Panc1 (cell line): Measurements from ENCODE around the gene USH2A. TPM values are rescaled to one million over a fixed set of nuclear protein-coding genes. Genes with fewer than 3 reads are reported as not detected.

Experiments used
- ATAC-seq: fragments of 200-7000 bp; cut with Tn5 transposase; 2 replicates; pipeline ENCODE4 v1.9.1; 2020; ENCODE audit warnings: mild to moderate bottlenecking, moderate library complexity
- BruUV-seq: library from RNA; stranded (reverse); fragments of 400-500 nt; replicated peaks from 2 replicates; lab custom pipeline; 2021; lab: Mats Ljungman, UMichigan
- CTCF ChIA-PET: fragments of 300-600 bp; sonication (Branson Sonifier 250); formaldehyde crosslinking; loops from one replicate; lab custom pipeline; 2022; ENCODE audit warnings: antibody characterized with exemption; lab: Charles Lee
- POLR2A ChIA-PET: fragments of 300-600 bp; sonication (Branson Sonifier 250); formaldehyde crosslinking; loops from one replicate; lab custom pipeline; 2022; ENCODE audit warnings: antibody characterized with exemption; lab: Charles Lee
- DNase-seq: peaks from one replicate; pipeline ENCODE4 v3.0.0-alpha.2; 2010; ENCODE audit warnings: low read depth, low spot score
- H3K27ac ChIP-seq: 2 replicates; pipeline ENCODE4 v1.5.1; 2011; ENCODE audit warnings: mild to moderate bottlenecking, low read length, inconsistent platforms
- H3K27me3 ChIP-seq: fragments of 200-500 bp; sonication (Bioruptor generic); 2 replicates; pipeline ENCODE4 v1.6.0; 2014; ENCODE audit warnings: low read length, inconsistent platforms; ENCODE audit not compliant: control insufficient read depth, insufficient read depth
- H3K36me3 ChIP-seq: fragments of 200-500 bp; sonication (Bioruptor generic); 2 replicates; pipeline ENCODE4 v1.5.1; 2014; ENCODE audit warnings: inconsistent platforms, mild to moderate bottlenecking, low read length, moderate library complexity; ENCODE audit not compliant: control insufficient read depth, insufficient read depth
- H3K4me1 ChIP-seq: 2 replicates; pipeline ENCODE4 v1.5.1; 2011; ENCODE audit warnings: inconsistent platforms, mild to moderate bottlenecking, low read length, moderate library complexity; ENCODE audit not compliant: control insufficient read depth, insufficient read depth
- H3K4me3 ChIP-seq, 2 experiments: 2 replicates each; pipeline ENCODE4 v1.5.1; 2011 to 2012; ENCODE audit warnings: low read depth in 2 of 2, low read length in 2 of 2, mild to moderate bottlenecking in 2 of 2, inconsistent platforms in 1 of 2, moderate library complexity in 1 of 2
- H3K9me3 ChIP-seq: fragments of 200-500 bp; sonication (Bioruptor generic); 2 replicates; pipeline ENCODE4 v1.5.1; 2014; ENCODE audit warnings: low read depth, mild to moderate bottlenecking, inconsistent platforms, low read length, moderate library complexity; ENCODE audit not compliant: control insufficient read depth, insufficient read depth
- POLR2AphosphoS5 ChIP-seq: IDR thresholded peaks from 2 replicates; pipeline ENCODE4 v1.6.1; 2012; ENCODE audit warnings: mild to moderate bottlenecking, low read depth, low read length, moderate library complexity
- SIN3A ChIP-seq: IDR thresholded peaks from 2 replicates; pipeline ENCODE4 v1.6.1; 2012; ENCODE audit warnings: low read depth, mild to moderate bottlenecking, low read length, moderate library complexity, borderline replicate concordance; ENCODE audit not compliant: insufficient read depth
- TCF7L2 ChIP-seq: IDR thresholded peaks from 2 replicates; pipeline ENCODE4 v1.6.1; 2011; ENCODE audit warnings: mild to moderate bottlenecking, low read depth, low read length, inconsistent platforms
- in situ Hi-C: cut with HindIII; loops from 2 replicates; pipeline ENCODE4 v1.10.0; 2016; ENCODE audit warnings: low sequenced_read_pairs, low pct_unique_long_range_greater_than_20kb
- intact Hi-C: fragments of 100-400 bp; cut with micrococcal nuclease; formaldehyde crosslinking; loops from one replicate; pipeline ENCODE4 v1.10.0; 2022; ENCODE audit not compliant: unreplicated experiment
- total RNA-seq: library from RNA; stranded (reverse); gene quantifications from one replicate; pipeline ENCODE4 v1.2.1, GENCODE V29; 2021; ENCODE audit not compliant: unreplicated experiment
- TF ChIP-seq, protein P1 (sequence below): fragments of 450-650 bp; IDR thresholded peaks from 2 replicates; pipeline ENCODE4 v1.5.1; 2017; ENCODE audit warnings: mild to moderate bottlenecking
- TF ChIP-seq, protein P2 (sequence below), 2 experiments: IDR thresholded peaks; 2 replicates each; pipeline ENCODE4 v1.6.1; 2011 to 2012; ENCODE audit warnings: low read depth in 2 of 2, control low read depth in 1 of 2, low read length in 1 of 2, mild to moderate bottlenecking in 1 of 2, moderate library complexity in 1 of 2; ENCODE audit not compliant: insufficient read depth in 1 of 2

USH2A gene
- total RNA-seq, 1 experiment from 2014 or later = not detected

DNA sequence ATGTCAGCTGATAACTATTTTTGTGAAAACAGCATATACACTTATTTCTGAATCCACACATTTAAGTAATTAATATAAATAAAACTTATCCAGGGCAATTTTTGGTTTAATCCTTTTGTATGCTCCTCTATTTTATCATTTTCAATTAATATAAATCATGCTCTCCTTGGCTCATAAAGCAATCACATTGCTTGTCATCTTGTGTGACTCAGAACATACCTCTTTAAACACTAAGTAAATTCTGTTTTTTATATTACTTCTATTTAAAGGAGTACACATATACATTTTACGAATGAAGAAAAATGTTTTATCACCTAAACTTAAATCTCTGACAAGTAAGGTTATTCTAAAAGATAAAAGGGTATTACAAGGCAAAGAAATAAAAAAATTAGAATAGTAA is 175.3 kb downstream of the USH2A start:
- H3K4me1 ChIP-seq = no peaks in the 10 kb centered on the region
- in situ Hi-C loops = no loop called here
- CTCF ChIA-PET = no interaction called here
- POLR2A ChIA-PET = no interaction called here
- TF ChIP-seq, protein P1, sequence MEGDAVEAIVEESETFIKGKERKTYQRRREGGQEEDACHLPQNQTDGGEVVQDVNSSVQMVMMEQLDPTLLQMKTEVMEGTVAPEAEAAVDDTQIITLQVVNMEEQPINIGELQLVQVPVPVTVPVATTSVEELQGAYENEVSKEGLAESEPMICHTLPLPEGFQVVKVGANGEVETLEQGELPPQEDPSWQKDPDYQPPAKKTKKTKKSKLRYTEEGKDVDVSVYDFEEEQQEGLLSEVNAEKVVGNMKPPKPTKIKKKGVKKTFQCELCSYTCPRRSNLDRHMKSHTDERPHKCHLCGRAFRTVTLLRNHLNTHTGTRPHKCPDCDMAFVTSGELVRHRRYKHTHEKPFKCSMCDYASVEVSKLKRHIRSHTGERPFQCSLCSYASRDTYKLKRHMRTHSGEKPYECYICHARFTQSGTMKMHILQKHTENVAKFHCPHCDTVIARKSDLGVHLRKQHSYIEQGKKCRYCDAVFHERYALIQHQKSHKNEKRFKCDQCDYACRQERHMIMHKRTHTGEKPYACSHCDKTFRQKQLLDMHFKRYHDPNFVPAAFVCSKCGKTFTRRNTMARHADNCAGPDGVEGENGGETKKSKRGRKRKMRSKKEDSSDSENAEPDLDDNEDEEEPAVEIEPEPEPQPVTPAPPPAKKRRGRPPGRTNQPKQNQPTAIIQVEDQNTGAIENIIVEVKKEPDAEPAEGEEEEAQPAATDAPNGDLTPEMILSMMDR = no peak
- TF ChIP-seq TCF7L2 = no peak
- TF ChIP-seq, protein P2, sequence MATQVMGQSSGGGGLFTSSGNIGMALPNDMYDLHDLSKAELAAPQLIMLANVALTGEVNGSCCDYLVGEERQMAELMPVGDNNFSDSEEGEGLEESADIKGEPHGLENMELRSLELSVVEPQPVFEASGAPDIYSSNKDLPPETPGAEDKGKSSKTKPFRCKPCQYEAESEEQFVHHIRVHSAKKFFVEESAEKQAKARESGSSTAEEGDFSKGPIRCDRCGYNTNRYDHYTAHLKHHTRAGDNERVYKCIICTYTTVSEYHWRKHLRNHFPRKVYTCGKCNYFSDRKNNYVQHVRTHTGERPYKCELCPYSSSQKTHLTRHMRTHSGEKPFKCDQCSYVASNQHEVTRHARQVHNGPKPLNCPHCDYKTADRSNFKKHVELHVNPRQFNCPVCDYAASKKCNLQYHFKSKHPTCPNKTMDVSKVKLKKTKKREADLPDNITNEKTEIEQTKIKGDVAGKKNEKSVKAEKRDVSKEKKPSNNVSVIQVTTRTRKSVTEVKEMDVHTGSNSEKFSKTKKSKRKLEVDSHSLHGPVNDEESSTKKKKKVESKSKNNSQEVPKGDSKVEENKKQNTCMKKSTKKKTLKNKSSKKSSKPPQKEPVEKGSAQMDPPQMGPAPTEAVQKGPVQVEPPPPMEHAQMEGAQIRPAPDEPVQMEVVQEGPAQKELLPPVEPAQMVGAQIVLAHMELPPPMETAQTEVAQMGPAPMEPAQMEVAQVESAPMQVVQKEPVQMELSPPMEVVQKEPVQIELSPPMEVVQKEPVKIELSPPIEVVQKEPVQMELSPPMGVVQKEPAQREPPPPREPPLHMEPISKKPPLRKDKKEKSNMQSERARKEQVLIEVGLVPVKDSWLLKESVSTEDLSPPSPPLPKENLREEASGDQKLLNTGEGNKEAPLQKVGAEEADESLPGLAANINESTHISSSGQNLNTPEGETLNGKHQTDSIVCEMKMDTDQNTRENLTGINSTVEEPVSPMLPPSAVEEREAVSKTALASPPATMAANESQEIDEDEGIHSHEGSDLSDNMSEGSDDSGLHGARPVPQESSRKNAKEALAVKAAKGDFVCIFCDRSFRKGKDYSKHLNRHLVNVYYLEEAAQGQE (IDR thresholded peaks at IDR 0.05; ENCODE audit: insufficient read depth in 1 of 2, low read depth in 2 of 2, low read length in 1 of 2) = no peak
- TF ChIP-seq POLR2AphosphoS5 = no peak
- no peak for TF ChIP-seq SIN3A
- intact Hi-C loops = no loop called here
- no peak overlapping the region for H3K4me3 ChIP-seq
- ATAC-seq (no peak), DNase-seq (no peak)
- no peaks in the 10 kb centered on the region for H3K36me3 ChIP-seq
- no peak overlapping the region for H3K27ac ChIP-seq
- H3K27me3 ChIP-seq = no peaks in the 10 kb centered on the region
- BruUV-seq = no TSS peak
- H3K9me3 ChIP-seq = no peaks in the 10 kb centered on the region

DNA sequence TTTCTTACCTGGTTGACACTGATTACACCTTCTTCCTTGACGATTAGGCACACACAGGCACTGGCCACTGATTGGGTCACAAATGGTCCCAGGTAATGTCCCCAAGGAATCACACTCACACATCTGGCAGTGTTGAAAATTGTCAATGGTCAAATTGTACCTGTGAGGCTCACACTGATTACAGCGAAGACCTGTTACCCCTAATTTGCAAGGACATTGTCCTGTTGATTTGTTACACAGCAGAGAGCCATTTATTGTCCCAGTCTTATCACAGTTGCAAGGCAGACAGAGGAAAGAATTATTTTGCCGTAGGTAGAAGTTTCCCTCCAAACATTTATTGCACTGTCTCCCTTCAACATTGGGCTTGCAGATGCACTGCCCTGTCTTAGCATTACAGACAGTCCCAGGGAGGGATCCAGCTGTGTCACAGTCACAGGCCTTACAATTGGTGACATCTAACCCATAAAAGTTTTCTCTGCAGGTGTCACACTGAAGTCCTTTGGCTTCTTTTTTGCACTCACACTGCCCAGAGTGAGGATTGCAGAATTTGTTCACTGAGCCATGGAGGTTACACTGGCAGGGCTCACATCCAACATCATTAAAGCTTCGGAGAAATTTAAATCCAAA is 176.6 kb downstream of the USH2A start:
- H3K27me3 ChIP-seq = no peaks in the 10 kb centered on the region
- H3K4me1 ChIP-seq = no peaks in the 10 kb centered on the region
- intact Hi-C loops = no loop called here
- H3K36me3 ChIP-seq = no peaks in the 10 kb centered on the region
- DNase-seq = no peak
- ATAC-seq = no peak
- CTCF ChIA-PET = no interaction called here
- H3K27ac ChIP-seq = no peak overlapping the region
- no peak overlapping the region for H3K4me3 ChIP-seq
- POLR2A ChIA-PET = no interaction called here
- H3K9me3 ChIP-seq = no peaks in the 10 kb centered on the region
- BruUV-seq = no TSS peak
- in situ Hi-C loops = no loop called here
- TF ChIP-seq, protein P2 (IDR thresholded peaks at IDR 0.05; ENCODE audit: insufficient read depth in 1 of 2, low read depth in 2 of 2, low read length in 1 of 2) = no peak
- TF ChIP-seq POLR2AphosphoS5 (no peak), TCF7L2 (no peak), SIN3A (no peak)
- TF ChIP-seq, protein P1 = no peak
